HepG2 (cell line): Measurements from ENCODE around the gene YTHDF1. TPM values are rescaled to one million over a fixed set of nuclear protein-coding genes. Genes with fewer than 3 reads are reported as not detected.

Source experiments
- ARNTL ChIP-seq: sonication (generic); formaldehyde crosslinking; IDR thresholded peaks from 2 replicates; pipeline ENCODE4 v1.4.0; 2020; ENCODE audit warnings: mild to moderate bottlenecking, missing genetic modification reagents
- BORCS8-MEF2B ChIP-seq: sonication (generic); formaldehyde crosslinking; IDR thresholded peaks from 2 replicates; pipeline ENCODE4 v1.8.0; 2022; ENCODE audit warnings: mild to moderate bottlenecking, missing genetic modification reagents
- ESRRA ChIP-seq: sonication (generic); formaldehyde crosslinking; IDR thresholded peaks from 2 replicates; pipeline ENCODE4 v1.5.1; 2020; ENCODE audit warnings: mild to moderate bottlenecking, low read depth, missing genetic modification reagents
- FOXA1 ChIP-seq, 2 experiments: fragments of 450-650 bp in 1 of 2; sonication (generic) in 1 of 2; formaldehyde crosslinking in 1 of 2; IDR thresholded peaks; 2 replicates each; pipeline versions ENCODE4 v1.4.0 to v1.6.1; 2016 to 2020; ENCODE audit warnings: missing genetic modification reagents in 1 of 2
- GPN1 ChIP-seq: sonication (generic); formaldehyde crosslinking; IDR thresholded peaks from 2 replicates; pipeline ENCODE4 v1.5.1; 2020; ENCODE audit warnings: missing genetic modification reagents, borderline replicate concordance
- SALL2 ChIP-seq: sonication (generic); formaldehyde crosslinking; IDR thresholded peaks from 2 replicates; pipeline ENCODE4 v1.8.1; 2023; ENCODE audit warnings: mild to moderate bottlenecking, missing genetic modification reagents, inconsistent platforms
- TOPORS ChIP-seq: sonication (generic); formaldehyde crosslinking; IDR thresholded peaks from 2 replicates; pipeline ENCODE4 v1.8.0; 2023; ENCODE audit warnings: mild to moderate bottlenecking, missing genetic modification reagents
- ZBTB42 ChIP-seq: sonication (generic); formaldehyde crosslinking; IDR thresholded peaks from 2 replicates; pipeline ENCODE4 v1.5.0; 2020; ENCODE audit warnings: mild to moderate bottlenecking, missing genetic modification reagents
- ZNF251 ChIP-seq: sonication (generic); formaldehyde crosslinking; IDR thresholded peaks from 2 replicates; pipeline ENCODE4 v1.9.0; 2021; ENCODE audit warnings: mild to moderate bottlenecking, missing genetic modification reagents
- polyA plus RNA-seq, 8 experiments: library from polyadenylated mRNA; depleted of rRNA in 3 of 8; stranded (reverse) in 7 of 8; unstranded in 1 of 8; fragments of >200 nt; fragmentation: Illumina TruSeq in 4 of 8; extraction: Trizol in 4 of 8; gene quantifications; 2 replicates each; pipeline versions ENCODE4 v1.2.1 to v1.2.3, GENCODE V29; 2011 to 2016; ENCODE audit warnings: low read depth in 4 of 8, missing spikeins in 1 of 8, mixed read lengths in 1 of 8; ENCODE audit not compliant: insufficient read depth in 1 of 8
- total RNA-seq, 5 experiments: library from RNA; depleted of rRNA; stranded (reverse); fragments of >200 nt; fragmentation: Illumina TruSeq; extraction: Trizol; gene quantifications; 2 replicates each; pipeline ENCODE4 v1.2.3, GENCODE V29; 2016; ENCODE audit warnings: low read depth in 1 of 5
- TF ChIP-seq, protein P1 (sequence below): sonication (generic); IDR thresholded peaks from 2 replicates; pipeline ENCODE4 v1.6.1; 2016; ENCODE audit warnings: low read depth, borderline replicate concordance
- TF ChIP-seq, protein P2 (sequence below): sonication (generic); formaldehyde crosslinking; IDR thresholded peaks from 2 replicates; pipeline ENCODE4 v1.8.0; 2022; ENCODE audit warnings: mild to moderate bottlenecking, missing genetic modification reagents; ENCODE audit not compliant: insufficient replicate concordance
- TF ChIP-seq, protein P3 (sequence below): sonication (generic); formaldehyde crosslinking; IDR thresholded peaks from 2 replicates; pipeline ENCODE4 v1.9.0; 2022; ENCODE audit warnings: missing genetic modification reagents, mild to moderate bottlenecking, borderline replicate concordance
- TF ChIP-seq, protein P4 (sequence below): sonication (generic); formaldehyde crosslinking; IDR thresholded peaks from 2 replicates; pipeline ENCODE4 v1.4.0; 2020; ENCODE audit warnings: missing genetic modification reagents
- TF ChIP-seq, protein P5 (sequence below): sonication (generic); formaldehyde crosslinking; conservative IDR thresholded peaks from 2 replicates; pipeline ENCODE4 v1.4.0; 2020; ENCODE audit warnings: missing genetic modification reagents
- TF ChIP-seq, protein P6 (sequence below): sonication (generic); formaldehyde crosslinking; conservative IDR thresholded peaks from 2 replicates; pipeline ENCODE4 v1.4.0; 2020; ENCODE audit warnings: mild to moderate bottlenecking, missing genetic modification reagents, moderate library complexity
- TF ChIP-seq, protein P7 (sequence below): IDR thresholded peaks from 2 replicates; pipeline ENCODE4 v1.6.1; 2012; ENCODE audit warnings: low read depth, low read length, improper control_type of control experiment

Gene YTHDF1
- total and polyA plus RNA-seq, 2 of the 13 experiments (the other 11 are each of a cell fraction or from before 2014, with no cell fraction given), result 34.5 to 37.7 TPM

DNA sequence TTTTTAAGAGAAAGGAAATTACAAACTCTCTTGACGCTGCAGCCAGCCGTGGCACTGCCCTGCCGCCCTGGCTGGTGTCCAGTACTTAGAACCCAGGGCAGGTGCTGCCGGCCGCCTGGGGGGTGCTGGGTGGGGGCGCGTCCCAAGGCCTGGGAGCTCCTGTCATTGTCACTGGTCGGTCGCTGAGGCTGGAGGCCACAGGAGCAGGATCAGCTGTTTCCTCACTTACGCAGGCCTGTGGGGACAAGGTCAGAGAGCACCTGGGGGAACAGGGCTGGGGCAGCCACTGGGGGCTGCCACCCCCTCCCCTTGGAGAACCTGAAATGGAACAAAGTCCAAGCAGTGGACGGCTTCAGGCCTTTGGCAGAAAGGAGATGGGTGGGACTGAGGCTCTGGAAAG lies 25.3 kb upstream of the YTHDF1 start (continued):
- TF ChIP-seq, protein P1, sequence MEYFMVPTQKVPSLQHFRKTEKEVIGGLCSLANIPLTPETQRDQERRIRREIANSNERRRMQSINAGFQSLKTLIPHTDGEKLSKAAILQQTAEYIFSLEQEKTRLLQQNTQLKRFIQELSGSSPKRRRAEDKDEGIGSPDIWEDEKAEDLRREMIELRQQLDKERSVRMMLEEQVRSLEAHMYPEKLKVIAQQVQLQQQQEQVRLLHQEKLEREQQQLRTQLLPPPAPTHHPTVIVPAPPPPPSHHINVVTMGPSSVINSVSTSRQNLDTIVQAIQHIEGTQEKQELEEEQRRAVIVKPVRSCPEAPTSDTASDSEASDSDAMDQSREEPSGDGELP, result peak; percentile 98
- TF ChIP-seq TOPORS (CRISPR knock-in tag), result no peak
- TF ChIP-seq, protein P2, sequence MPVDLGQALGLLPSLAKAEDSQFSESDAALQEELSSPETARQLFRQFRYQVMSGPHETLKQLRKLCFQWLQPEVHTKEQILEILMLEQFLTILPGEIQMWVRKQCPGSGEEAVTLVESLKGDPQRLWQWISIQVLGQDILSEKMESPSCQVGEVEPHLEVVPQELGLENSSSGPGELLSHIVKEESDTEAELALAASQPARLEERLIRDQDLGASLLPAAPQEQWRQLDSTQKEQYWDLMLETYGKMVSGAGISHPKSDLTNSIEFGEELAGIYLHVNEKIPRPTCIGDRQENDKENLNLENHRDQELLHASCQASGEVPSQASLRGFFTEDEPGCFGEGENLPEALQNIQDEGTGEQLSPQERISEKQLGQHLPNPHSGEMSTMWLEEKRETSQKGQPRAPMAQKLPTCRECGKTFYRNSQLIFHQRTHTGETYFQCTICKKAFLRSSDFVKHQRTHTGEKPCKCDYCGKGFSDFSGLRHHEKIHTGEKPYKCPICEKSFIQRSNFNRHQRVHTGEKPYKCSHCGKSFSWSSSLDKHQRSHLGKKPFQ, result no peak
- no peak for TF ChIP-seq ZNF251 (CRISPR knock-in tag)
- 0 out of 2 replicates have a peak, but pooled peaks have one; percentile 36 for TF ChIP-seq ESRRA (CRISPR knock-in tag)
- TF ChIP-seq, protein P3, sequence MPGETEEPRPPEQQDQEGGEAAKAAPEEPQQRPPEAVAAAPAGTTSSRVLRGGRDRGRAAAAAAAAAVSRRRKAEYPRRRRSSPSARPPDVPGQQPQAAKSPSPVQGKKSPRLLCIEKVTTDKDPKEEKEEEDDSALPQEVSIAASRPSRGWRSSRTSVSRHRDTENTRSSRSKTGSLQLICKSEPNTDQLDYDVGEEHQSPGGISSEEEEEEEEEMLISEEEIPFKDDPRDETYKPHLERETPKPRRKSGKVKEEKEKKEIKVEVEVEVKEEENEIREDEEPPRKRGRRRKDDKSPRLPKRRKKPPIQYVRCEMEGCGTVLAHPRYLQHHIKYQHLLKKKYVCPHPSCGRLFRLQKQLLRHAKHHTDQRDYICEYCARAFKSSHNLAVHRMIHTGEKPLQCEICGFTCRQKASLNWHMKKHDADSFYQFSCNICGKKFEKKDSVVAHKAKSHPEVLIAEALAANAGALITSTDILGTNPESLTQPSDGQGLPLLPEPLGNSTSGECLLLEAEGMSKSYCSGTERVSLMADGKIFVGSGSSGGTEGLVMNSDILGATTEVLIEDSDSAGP (CRISPR knock-in tag), result no peak
- no peak; the same call in 1 of the 2 replicates for TF ChIP-seq ARNTL (CRISPR knock-in tag)
- TF ChIP-seq SALL2 (CRISPR knock-in tag), result no peak
- no peak for TF ChIP-seq GPN1 (CRISPR knock-in tag)
- TF ChIP-seq FOXA1 (IDR thresholded peaks at IDR 0.05), result no peak
- no peak for TF ChIP-seq FOXA1 (CRISPR knock-in tag; IDR thresholded peaks at IDR 0.05)
- TF ChIP-seq, protein P4, sequence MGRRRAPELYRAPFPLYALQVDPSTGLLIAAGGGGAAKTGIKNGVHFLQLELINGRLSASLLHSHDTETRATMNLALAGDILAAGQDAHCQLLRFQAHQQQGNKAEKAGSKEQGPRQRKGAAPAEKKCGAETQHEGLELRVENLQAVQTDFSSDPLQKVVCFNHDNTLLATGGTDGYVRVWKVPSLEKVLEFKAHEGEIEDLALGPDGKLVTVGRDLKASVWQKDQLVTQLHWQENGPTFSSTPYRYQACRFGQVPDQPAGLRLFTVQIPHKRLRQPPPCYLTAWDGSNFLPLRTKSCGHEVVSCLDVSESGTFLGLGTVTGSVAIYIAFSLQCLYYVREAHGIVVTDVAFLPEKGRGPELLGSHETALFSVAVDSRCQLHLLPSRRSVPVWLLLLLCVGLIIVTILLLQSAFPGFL, result no peak
- no peak for TF ChIP-seq BORCS8-MEF2B (CRISPR knock-in tag)
- TF ChIP-seq ZBTB42, result no peak
- TF ChIP-seq, protein P5, sequence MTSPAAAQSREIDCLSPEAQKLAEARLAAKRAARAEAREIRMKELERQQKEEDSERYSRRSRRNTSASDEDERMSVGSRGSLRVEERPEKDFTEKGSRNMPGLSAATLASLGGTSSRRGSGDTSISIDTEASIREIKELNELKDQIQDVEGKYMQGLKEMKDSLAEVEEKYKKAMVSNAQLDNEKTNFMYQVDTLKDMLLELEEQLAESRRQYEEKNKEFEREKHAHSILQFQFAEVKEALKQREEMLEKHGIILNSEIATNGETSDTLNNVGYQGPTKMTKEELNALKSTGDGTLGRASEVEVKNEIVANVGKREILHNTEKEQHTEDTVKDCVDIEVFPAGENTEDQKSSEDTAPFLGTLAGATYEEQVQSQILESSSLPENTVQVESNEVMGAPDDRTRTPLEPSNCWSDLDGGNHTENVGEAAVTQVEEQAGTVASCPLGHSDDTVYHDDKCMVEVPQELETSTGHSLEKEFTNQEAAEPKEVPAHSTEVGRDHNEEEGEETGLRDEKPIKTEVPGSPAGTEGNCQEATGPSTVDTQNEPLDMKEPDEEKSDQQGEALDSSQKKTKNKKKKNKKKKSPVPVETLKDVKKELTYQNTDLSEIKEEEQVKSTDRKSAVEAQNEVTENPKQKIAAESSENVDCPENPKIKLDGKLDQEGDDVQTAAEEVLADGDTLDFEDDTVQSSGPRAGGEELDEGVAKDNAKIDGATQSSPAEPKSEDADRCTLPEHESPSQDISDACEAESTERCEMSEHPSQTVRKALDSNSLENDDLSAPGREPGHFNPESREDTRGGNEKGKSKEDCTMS (CRISPR knock-in tag), result no peak
- TF ChIP-seq, protein P6, sequence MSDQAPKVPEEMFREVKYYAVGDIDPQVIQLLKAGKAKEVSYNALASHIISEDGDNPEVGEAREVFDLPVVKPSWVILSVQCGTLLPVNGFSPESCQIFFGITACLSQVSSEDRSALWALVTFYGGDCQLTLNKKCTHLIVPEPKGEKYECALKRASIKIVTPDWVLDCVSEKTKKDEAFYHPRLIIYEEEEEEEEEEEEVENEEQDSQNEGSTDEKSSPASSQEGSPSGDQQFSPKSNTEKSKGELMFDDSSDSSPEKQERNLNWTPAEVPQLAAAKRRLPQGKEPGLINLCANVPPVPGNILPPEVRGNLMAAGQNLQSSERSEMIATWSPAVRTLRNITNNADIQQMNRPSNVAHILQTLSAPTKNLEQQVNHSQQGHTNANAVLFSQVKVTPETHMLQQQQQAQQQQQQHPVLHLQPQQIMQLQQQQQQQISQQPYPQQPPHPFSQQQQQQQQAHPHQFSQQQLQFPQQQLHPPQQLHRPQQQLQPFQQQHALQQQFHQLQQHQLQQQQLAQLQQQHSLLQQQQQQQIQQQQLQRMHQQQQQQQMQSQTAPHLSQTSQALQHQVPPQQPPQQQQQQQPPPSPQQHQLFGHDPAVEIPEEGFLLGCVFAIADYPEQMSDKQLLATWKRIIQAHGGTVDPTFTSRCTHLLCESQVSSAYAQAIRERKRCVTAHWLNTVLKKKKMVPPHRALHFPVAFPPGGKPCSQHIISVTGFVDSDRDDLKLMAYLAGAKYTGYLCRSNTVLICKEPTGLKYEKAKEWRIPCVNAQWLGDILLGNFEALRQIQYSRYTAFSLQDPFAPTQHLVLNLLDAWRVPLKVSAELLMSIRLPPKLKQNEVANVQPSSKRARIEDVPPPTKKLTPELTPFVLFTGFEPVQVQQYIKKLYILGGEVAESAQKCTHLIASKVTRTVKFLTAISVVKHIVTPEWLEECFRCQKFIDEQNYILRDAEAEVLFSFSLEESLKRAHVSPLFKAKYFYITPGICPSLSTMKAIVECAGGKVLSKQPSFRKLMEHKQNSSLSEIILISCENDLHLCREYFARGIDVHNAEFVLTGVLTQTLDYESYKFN (CRISPR knock-in tag), result peak; percentile 80
- TF ChIP-seq, protein P7, sequence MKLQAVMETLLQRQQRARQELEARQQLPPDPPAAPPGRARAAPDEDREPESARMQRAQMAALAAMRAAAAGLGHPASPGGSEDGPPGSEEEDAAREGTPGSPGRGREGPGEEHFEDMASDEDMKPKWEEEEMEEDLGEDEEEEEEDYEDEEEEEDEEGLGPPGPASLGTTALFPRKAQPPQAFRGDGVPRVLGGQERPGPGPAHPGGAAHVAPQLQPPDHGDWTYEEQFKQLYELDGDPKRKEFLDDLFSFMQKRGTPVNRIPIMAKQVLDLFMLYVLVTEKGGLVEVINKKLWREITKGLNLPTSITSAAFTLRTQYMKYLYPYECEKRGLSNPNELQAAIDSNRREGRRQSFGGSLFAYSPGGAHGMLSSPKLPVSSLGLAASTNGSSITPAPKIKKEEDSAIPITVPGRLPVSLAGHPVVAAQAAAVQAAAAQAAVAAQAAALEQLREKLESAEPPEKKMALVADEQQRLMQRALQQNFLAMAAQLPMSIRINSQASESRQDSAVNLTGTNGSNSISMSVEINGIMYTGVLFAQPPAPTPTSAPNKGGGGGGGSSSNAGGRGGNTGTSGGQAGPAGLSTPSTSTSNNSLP, result no peak
